Measurements from ENCODE around the gene DDR2. TPM values are rescaled to one million over a fixed set of nuclear protein-coding genes. Genes with fewer than 3 reads are reported as not detected.

DDR2 gene
- total and polyA plus RNA-seq, 8 donors, result 6.8 to 117 (median 34.1) TPM

DNA sequence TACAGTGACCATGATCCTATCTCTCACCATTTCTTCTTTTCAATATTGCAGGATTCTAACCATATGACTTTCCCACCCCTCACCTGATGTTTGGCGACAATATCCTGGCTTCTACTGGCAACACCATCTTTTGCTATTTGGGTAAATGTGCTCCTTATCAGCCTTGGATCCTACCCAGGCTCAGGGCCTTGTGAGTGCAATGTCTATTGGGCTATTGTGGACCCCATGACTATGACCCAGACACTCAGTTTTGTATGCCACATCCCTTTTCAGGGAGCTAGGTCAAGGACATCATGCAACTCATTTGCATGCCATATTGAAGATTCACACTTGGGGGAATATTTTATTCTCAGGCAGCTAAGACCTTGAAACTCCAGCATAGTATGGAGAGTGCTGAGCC lies 67.9 kb downstream of the DDR2 start:
- 94 to 100% (median 95%) methylated on average over 1 of the region's 1 CpG for WGBS, 5 donors
- Histone ChIP-seq H3K36me3 (no peaks in the 10 kb centered on the region), H3K27me3 (no peaks in the 10 kb centered on the region), H3K9me3 (no peaks in the 10 kb centered on the region), H3K4me3 (no peak overlapping the region), H3K4me1 (peaks cover 8 to 85% (median 39%) of the 10 kb centered on the region in 4 donors), H3K27ac (no peak overlapping the region)
- intact Hi-C loops (cut with DNase I; ENCODE audit: low total_unique reads), result no loop called here
- no peak for DNase-seq
- TF ChIP-seq POLR2A (IDR thresholded peaks at IDR 0.05) (no peak), EP300 (IDR thresholded peaks at IDR 0.05) (no peak), POLR2AphosphoS5 (IDR thresholded peaks at IDR 0.05) (no peak)
- TF ChIP-seq, protein P1, sequence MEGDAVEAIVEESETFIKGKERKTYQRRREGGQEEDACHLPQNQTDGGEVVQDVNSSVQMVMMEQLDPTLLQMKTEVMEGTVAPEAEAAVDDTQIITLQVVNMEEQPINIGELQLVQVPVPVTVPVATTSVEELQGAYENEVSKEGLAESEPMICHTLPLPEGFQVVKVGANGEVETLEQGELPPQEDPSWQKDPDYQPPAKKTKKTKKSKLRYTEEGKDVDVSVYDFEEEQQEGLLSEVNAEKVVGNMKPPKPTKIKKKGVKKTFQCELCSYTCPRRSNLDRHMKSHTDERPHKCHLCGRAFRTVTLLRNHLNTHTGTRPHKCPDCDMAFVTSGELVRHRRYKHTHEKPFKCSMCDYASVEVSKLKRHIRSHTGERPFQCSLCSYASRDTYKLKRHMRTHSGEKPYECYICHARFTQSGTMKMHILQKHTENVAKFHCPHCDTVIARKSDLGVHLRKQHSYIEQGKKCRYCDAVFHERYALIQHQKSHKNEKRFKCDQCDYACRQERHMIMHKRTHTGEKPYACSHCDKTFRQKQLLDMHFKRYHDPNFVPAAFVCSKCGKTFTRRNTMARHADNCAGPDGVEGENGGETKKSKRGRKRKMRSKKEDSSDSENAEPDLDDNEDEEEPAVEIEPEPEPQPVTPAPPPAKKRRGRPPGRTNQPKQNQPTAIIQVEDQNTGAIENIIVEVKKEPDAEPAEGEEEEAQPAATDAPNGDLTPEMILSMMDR (IDR thresholded peaks at IDR 0.05), result no peak

DNA sequence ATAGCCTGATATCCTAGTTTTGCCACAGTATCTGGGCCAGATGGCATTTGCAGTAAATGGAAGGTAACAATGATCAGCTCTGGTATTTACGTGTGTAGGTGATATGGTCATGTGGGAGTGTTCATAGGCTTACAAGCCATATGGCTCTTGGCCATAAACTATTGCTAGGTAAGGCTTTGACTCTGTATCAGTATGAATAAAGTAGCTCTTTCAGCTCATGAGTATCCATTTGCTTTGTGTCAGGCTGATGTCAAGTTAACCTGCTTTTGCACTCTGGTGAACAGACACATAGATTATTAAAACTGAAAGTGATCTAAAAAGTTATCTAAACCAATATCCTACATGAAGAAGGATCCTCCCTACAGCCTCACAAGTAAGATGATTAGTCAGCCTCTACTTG lies 69.0 kb downstream of the DDR2 start:
- intact Hi-C loops (cut with DNase I; ENCODE audit: low total_unique reads), result no loop called here
- 25 to 57% (median 50%) methylated on average over 1 of the region's 1 CpG for WGBS, 5 donors

DNA sequence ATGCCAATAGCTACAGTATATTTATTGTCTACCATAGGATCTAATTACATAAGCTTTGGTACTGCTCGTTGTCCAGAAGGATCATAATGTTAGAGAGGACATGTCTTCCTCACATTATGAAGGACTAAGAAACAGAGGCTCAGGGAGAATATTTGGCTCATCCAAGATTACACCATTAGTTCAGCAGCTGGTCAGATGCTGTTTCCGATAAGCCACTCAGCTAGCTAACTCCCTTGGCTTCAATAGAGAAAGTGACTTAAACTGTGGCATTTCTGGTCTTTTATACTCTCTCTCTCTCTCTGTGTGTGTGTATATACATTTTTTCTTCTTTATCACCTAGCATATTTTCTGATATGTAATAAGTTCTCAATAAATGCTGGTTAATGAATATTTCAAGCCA lies 70.4 kb downstream of the DDR2 start:
- TF ChIP-seq EP300 (IDR thresholded peaks at IDR 0.05) (no peak), POLR2AphosphoS5 (IDR thresholded peaks at IDR 0.05) (no peak), POLR2A (IDR thresholded peaks at IDR 0.05) (no peak)
- TF ChIP-seq, protein P1 (IDR thresholded peaks at IDR 0.05), result no peak
- Histone ChIP-seq H3K27me3 (no peaks in the 10 kb centered on the region), H3K4me3 (no peak overlapping the region), H3K36me3 (no peaks in the 10 kb centered on the region), H3K9me3 (no peaks in the 10 kb centered on the region), H3K4me1 (peaks cover 0 to 67% (median 20%) of the 10 kb centered on the region in 4 donors), H3K27ac (peak overlapping the region in 1 of 5 donors; percentile 31)
- DNase-seq, result no peak
- 74 to 86% (median 84%) methylated on average over 2 of the region's 2 CpGs for WGBS, 5 donors
- intact Hi-C loops (cut with DNase I; ENCODE audit: low total_unique reads), result no loop called here

More for the DNA sequence above, 69.0 kb downstream of the DDR2 start:
- H3K9me3 ChIP-seq, result no peaks in the 10 kb centered on the region
- H3K27me3 ChIP-seq, result no peaks in the 10 kb centered on the region
- TF ChIP-seq POLR2AphosphoS5 (IDR thresholded peaks at IDR 0.05) (no peak), EP300 (IDR thresholded peaks at IDR 0.05) (no peak), POLR2A (IDR thresholded peaks at IDR 0.05) (no peak)
- TF ChIP-seq, protein P1 (IDR thresholded peaks at IDR 0.05), result no peak
- peaks cover 8 to 81% (median 33%) of the 10 kb centered on the region in 4 donors for H3K4me1 ChIP-seq
- no peaks in the 10 kb centered on the region for H3K36me3 ChIP-seq
- H3K4me3 ChIP-seq, result no peak overlapping the region
- no peak for DNase-seq
- no peak overlapping the region for H3K27ac ChIP-seq

DNA sequence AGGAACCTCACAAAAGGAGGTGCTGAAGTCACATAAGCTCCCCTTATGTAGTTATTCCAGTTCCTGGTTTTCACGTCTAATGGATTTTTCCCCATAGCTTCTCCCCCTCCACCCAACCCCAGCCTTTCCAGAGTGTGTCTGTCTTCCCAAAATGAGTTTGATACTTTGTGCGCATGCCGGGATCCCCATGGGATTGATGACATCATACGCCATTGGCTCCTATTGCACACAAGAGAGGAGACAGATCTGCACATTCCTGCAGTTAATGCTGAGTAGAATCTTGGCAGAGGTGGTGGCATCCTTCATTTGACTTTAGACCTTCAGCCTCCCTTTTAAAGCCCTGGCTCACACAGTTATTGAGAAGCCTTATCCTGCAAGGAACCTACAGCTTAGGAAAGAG lies 71.4 kb downstream of the DDR2 start:
- TF ChIP-seq POLR2A (IDR thresholded peaks at IDR 0.05) (no peak), POLR2AphosphoS5 (IDR thresholded peaks at IDR 0.05) (peak in 2 of 3 donors; percentile 8 to 21)
- H3K36me3 ChIP-seq, result no peaks in the 10 kb centered on the region
- peak in 1 of 2 donors; percentile 71 for DNase-seq
- H3K4me3 ChIP-seq, result no peak overlapping the region
- intact Hi-C loops (cut with DNase I; ENCODE audit: low total_unique reads), result no loop called here
- peaks cover 0 to 61% (median 15%) of the 10 kb centered on the region in 4 donors for H3K4me1 ChIP-seq
- peak overlapping the region in 2 of 5 donors; percentile 5 to 62 for H3K27ac ChIP-seq
- H3K9me3 ChIP-seq, result no peaks in the 10 kb centered on the region
- WGBS, 5 donors, result 72 to 95% (median 90%) methylated on average over 4 of the region's 4 CpGs
- H3K27me3 ChIP-seq, result no peaks in the 10 kb centered on the region

DNA sequence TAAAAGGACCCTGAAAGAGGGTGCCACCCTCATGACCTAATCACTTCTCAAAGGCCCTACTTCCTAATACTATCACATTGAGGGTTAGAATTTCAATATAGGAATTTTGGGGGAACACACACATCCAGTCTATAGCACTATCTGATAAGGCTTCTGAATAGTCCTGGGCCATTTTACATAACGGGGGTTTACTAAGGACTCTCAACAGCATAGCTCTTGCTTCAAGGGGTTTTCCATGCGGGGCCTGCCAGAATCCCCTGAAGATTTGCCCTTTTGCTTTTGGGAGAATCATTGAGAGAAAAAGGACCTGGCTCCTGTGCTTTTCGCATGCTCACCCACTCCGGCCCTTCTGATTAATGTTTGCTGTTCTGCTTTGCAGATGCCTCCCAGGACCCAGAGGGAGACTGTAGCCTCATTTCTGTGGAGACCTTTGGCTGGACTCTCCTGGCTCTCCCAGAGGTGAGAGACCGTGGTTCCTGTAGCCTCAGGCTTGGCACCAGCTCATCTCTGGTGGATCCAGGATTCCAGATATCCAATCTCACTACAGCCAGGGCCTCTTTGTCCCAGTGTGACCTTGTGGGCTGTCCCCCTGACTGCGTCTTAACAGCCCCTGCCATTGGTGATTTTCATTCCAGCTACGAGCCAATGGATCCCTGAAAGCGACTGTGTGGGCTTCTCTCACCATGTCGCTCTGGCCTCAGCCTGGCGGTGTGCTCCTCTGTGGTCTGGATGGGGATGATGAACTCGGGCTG lies 72.6 kb downstream of the DDR2 start:
- Histone ChIP-seq H3K27ac (peak overlapping the region in 3 of 5 donors; percentile 25 to 62 (median 59)), H3K4me1 (peaks cover 0 to 59% (median 19%) of the 10 kb centered on the region in 4 donors), H3K36me3 (no peaks in the 10 kb centered on the region), H3K4me3 (no peak overlapping the region), H3K27me3 (no peaks in the 10 kb centered on the region), H3K9me3 (no peaks in the 10 kb centered on the region)
- TF ChIP-seq EP300 (IDR thresholded peaks at IDR 0.05) (no peak), POLR2AphosphoS5 (IDR thresholded peaks at IDR 0.05) (no peak), POLR2A (IDR thresholded peaks at IDR 0.05) (no peak)
- TF ChIP-seq, protein P1 (IDR thresholded peaks at IDR 0.05), result no peak
- 77 to 92% (median 89%) methylated on average over 11 of the region's 11 CpGs for WGBS, 5 donors
- intact Hi-C loops (cut with DNase I; ENCODE audit: low total_unique reads), result no loop called here
- no peak for DNase-seq
